ENCODE results near the gene HIGD2A.
A peak's percentile ranks its signal among the peaks of the same experiment; 100 is the strongest.
"Not testable (repeated sequence)": the region's sequence is repeated elsewhere in the genome, so short reads cannot be mapped to it uniquely, and the experiment has no call there.

Gene HIGD2A

GRCh38 chr5:176396330-176396729, 7.8 kb downstream of the HIGD2A start:
- DNase-seq, result peak; percentile 43

- DNase-seq, result no peak
Observed at GRCh38 chr5:176397736-176398420, 9.3 kb downstream of the HIGD2A start.

GRCh38 chr5:176400382-176401156, 12.0 kb downstream of the HIGD2A start:
- DNase-seq, result no peak

- no peak for DNase-seq
Observed at GRCh38 chr5:176401281-176402205, 13.0 kb downstream of the HIGD2A start.

- no peak for DNase-seq
Observed at GRCh38 chr5:176405656-176406435, 17.3 kb downstream of the HIGD2A start.

- DNase-seq, result no peak
Observed at GRCh38 chr5:176406436-176407052, 18.0 kb downstream of the HIGD2A start.

- no peak for DNase-seq
Observed at GRCh38 chr5:176407456-176408251, 19.1 kb downstream of the HIGD2A start.

GRCh38 chr5:176408252-176408573, 19.7 kb downstream of the HIGD2A start:
- not testable (repeated sequence) for DNase-seq

- no peak for DNase-seq
Observed at GRCh38 chr5:176408590-176408989, 20.0 kb downstream of the HIGD2A start.

GRCh38 chr5:176409765-176410164, 21.2 kb downstream of the HIGD2A start:
- DNase-seq, result no peak

GRCh38 chr5:176410486-176411180, 22.1 kb downstream of the HIGD2A start:
- no peak for DNase-seq

GRCh38 chr5:176412517-176413254, 24.1 kb downstream of the HIGD2A start:
- DNase-seq, result no peak

- DNase-seq, result no peak
Observed at GRCh38 chr5:176413255-176413565, 24.7 kb downstream of the HIGD2A start.

GRCh38 chr5:176413709-176414191, 25.2 kb downstream of the HIGD2A start:
- DNase-seq, result no peak

GRCh38 chr5:176414704-176415103, 26.2 kb downstream of the HIGD2A start:
- no peak for DNase-seq

GRCh38 chr5:176415240-176415951, 26.8 kb downstream of the HIGD2A start:
- DNase-seq, result no peak

GRCh38 chr5:176415952-176416924, 27.7 kb downstream of the HIGD2A start, which contains the start of gene CLTB:
Gene CLTB (minus strand): TSS chr5:176416539. CDS start chr5:176416363, 176 bp downstream.
- peak; percentile 83 for DNase-seq

GRCh38 chr5:176416965-176417364, 28.4 kb downstream of the HIGD2A start:
- no peak for DNase-seq
